Neuronal stem cell (in vitro differentiated cells): Measurements from ENCODE around the gene SOD2.
"Not testable (repeated sequence)": the region's sequence is repeated elsewhere in the genome, so short reads cannot be mapped to it uniquely, and the experiment has no call there.

Experiments
- DNase-seq: peaks from one replicate; pipeline ENCODE4 v3.0.0-alpha.2; 2013; ENCODE audit warnings: low spot score
- H2AFZ ChIP-seq: one replicate; pipeline ENCODE4 v1.6.1; 2013; ENCODE audit warnings: mild to moderate bottlenecking, low read length, inconsistent platforms
- H2AK5ac ChIP-seq: 2 replicates; pipeline ENCODE4 v1.6.1; 2013; ENCODE audit warnings: low read depth, mild to moderate bottlenecking, inconsistent platforms, low read length, moderate library complexity, mixed read lengths
- H2BK120ac ChIP-seq: 2 replicates; pipeline ENCODE4 v1.6.1; 2013; ENCODE audit warnings: low read depth, mild to moderate bottlenecking, inconsistent platforms, low read length, moderate library complexity, mixed read lengths
- H2BK12ac ChIP-seq: one replicate; pipeline ENCODE4 v1.6.1; 2013; ENCODE audit warnings: low read length, inconsistent platforms
- H2BK15ac ChIP-seq: 2 replicates; pipeline ENCODE4 v1.6.1; 2013; ENCODE audit warnings: mild to moderate bottlenecking, low read length, inconsistent platforms, mixed read lengths
- H2BK5ac ChIP-seq: one replicate; pipeline ENCODE4 v1.6.1; 2013; ENCODE audit warnings: inconsistent platforms, mild to moderate bottlenecking, low read length, moderate library complexity
- H3K14ac ChIP-seq: one replicate; pipeline ENCODE4 v1.6.1; 2013; ENCODE audit warnings: low read length, inconsistent platforms
- H3K18ac ChIP-seq: 2 replicates; pipeline ENCODE4 v1.6.1; 2013; ENCODE audit warnings: low read length, inconsistent platforms
- H3K23ac ChIP-seq: 2 replicates; pipeline ENCODE4 v1.6.1; 2013; ENCODE audit warnings: low read depth, mild to moderate bottlenecking, mixed read lengths, low read length, inconsistent platforms; ENCODE audit not compliant: poor library complexity
- H3K27ac ChIP-seq: replicated peaks from 3 replicates; pipeline ENCODE4 v1.5.1; 2013; ENCODE audit warnings: low read length, inconsistent platforms
- H3K27me3 ChIP-seq, 3 experiments: 2 replicates each; pipeline ENCODE4 v1.6.1; 2013; ENCODE audit warnings: low read length in 3 of 3, mild to moderate bottlenecking in 2 of 3, inconsistent platforms in 1 of 3, low read depth in 1 of 3, mixed read lengths in 1 of 3, moderate library complexity in 1 of 3; ENCODE audit not compliant: control insufficient read depth in 3 of 3, insufficient read depth in 3 of 3
- H3K36me3 ChIP-seq, 2 donors: replicated peaks in 1 of 2; 2 replicates each; pipeline ENCODE4 v1.6.1; 2013; ENCODE audit warnings: low read length in 2 of 2; ENCODE audit not compliant: control insufficient read depth in 2 of 2, insufficient read depth in 2 of 2
- H3K4ac ChIP-seq: 2 replicates; pipeline ENCODE4 v1.6.1; 2013; ENCODE audit warnings: inconsistent platforms, mild to moderate bottlenecking, low read length, moderate library complexity
- H3K4me1 ChIP-seq, 2 donors: 1 replicate in 1 of 2; 2 replicates in 1 of 2; pipeline ENCODE4 v1.6.1; 2013; ENCODE audit warnings: low read length in 2 of 2, low read depth in 1 of 2; ENCODE audit not compliant: control insufficient read depth in 2 of 2, insufficient read depth in 1 of 2
- H3K4me2 ChIP-seq: one replicate; pipeline ENCODE4 v1.6.1; 2013; ENCODE audit warnings: mild to moderate bottlenecking, low read length, inconsistent platforms; ENCODE audit not compliant: insufficient read depth, poor library complexity, severe bottlenecking
- H3K4me3 ChIP-seq, 2 donors: 2 replicates each; pipeline ENCODE4 v1.5.1; 2013; ENCODE audit warnings: low read length in 2 of 2, mild to moderate bottlenecking in 2 of 2, inconsistent platforms in 1 of 2, moderate library complexity in 1 of 2
- H3K79me1 ChIP-seq: one replicate; pipeline ENCODE4 v1.6.1; 2013; ENCODE audit warnings: low read depth, mild to moderate bottlenecking, inconsistent platforms, low read length, moderate library complexity
- H3K9ac ChIP-seq: one replicate; pipeline ENCODE4 v1.6.1; 2013; ENCODE audit warnings: mild to moderate bottlenecking, low read depth, low read length, inconsistent platforms; ENCODE audit not compliant: poor library complexity
- H3K9me3 ChIP-seq, 2 donors: replicated peaks in 1 of 2; 2 replicates each; pipeline versions ENCODE3 to v1.6.1; 2013; ENCODE audit warnings: low read length in 2 of 2, mild to moderate bottlenecking in 2 of 2, inconsistent platforms in 1 of 2, low read depth in 1 of 2, mixed read lengths in 1 of 2, moderate library complexity in 1 of 2; ENCODE audit not compliant: control insufficient read depth in 2 of 2, insufficient read depth in 1 of 2
- H4K8ac ChIP-seq: one replicate; pipeline ENCODE4 v1.6.1; 2013; ENCODE audit warnings: low read depth, mild to moderate bottlenecking, inconsistent platforms, low read length, moderate library complexity
- H4K91ac ChIP-seq: one replicate; pipeline ENCODE4 v1.6.1; 2013; ENCODE audit warnings: low read length, low read depth, mild to moderate bottlenecking, inconsistent platforms; ENCODE audit not compliant: poor library complexity
- WGBS, 2 donors: extraction: QIAGEN DNeasy Blood & Tissue Kit; methylation state at CpG; one replicate each; pipeline ENCODE4 v1.1.7; 2013; ENCODE audit warnings: missing lambda C conversion rate in 2 of 2, mixed read lengths in 1 of 2; ENCODE audit not compliant: insufficient read length in 2 of 2, insufficient replicate concordance in 1 of 2; ENCODE audit errors: extremely low coverage in 2 of 2; 5-methylcytosine and 5-hydroxymethylcytosine counted together

Gene SOD2

DNA sequence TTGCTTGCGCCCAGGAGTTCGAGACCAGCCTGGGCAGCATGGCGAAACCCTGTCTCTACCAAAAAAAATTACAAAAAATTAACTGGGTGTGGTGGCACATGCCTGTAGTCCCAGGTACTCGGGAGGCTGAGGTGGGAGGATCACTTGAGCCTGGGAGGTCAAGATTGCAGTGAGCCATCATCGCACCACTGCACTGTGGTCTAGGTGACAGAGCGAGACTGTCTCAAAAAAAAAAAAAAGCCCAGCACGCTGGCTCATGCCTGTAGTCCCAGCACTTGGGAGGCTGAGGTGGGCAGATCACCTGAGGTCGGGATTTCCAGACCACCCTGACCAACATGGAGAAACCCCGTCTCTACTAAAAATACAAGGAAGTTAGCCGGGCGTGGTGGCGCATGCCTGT, 40.4 kb upstream of the SOD2 start:
- H3K4ac ChIP-seq, result not testable (repeated sequence)
- no CpG with 5 or more reads among the region's 12 CpGs for WGBS, 2 donors

GRCh38 chr6:159732550-159732949, 39.5 kb upstream of the SOD2 start:
- H4K8ac ChIP-seq, H2AFZ ChIP-seq, H4K91ac ChIP-seq, H3K4me3 ChIP-seq, H3K18ac ChIP-seq, H3K27me3 ChIP-seq, H2BK15ac ChIP-seq, H3K79me1 ChIP-seq, H3K9me3 ChIP-seq, H3K27ac ChIP-seq, H2AK5ac ChIP-seq, H3K4me1 ChIP-seq, H2BK12ac ChIP-seq, DNase-seq, H3K4ac ChIP-seq, H3K4me2 ChIP-seq, H2BK5ac ChIP-seq, H3K23ac ChIP-seq, H3K14ac ChIP-seq, H2BK120ac ChIP-seq, H3K9ac ChIP-seq: not testable (repeated sequence)
- WGBS, 2 donors, result no CpG with 5 or more reads among the region's 12 CpGs
- H3K36me3 ChIP-seq, result peaks cover 2 to 84% of the 10 kb centered on the region in 2 donors

More for the DNA sequence above, 40.4 kb upstream of the SOD2 start:
- H3K14ac ChIP-seq, H3K9me3 ChIP-seq, H2AFZ ChIP-seq, H3K27ac ChIP-seq, H2BK12ac ChIP-seq, H3K9ac ChIP-seq, H3K79me1 ChIP-seq, H2BK120ac ChIP-seq, H4K8ac ChIP-seq, H3K27me3 ChIP-seq, H3K18ac ChIP-seq, DNase-seq, H3K23ac ChIP-seq, H4K91ac ChIP-seq, H2BK5ac ChIP-seq, H2AK5ac ChIP-seq, H3K4me2 ChIP-seq, H3K4me1 ChIP-seq, H2BK15ac ChIP-seq, H3K4me3 ChIP-seq: not testable (repeated sequence)
- H3K36me3 ChIP-seq, result peaks cover 4 to 93% of the 10 kb centered on the region in 2 donors

DNA sequence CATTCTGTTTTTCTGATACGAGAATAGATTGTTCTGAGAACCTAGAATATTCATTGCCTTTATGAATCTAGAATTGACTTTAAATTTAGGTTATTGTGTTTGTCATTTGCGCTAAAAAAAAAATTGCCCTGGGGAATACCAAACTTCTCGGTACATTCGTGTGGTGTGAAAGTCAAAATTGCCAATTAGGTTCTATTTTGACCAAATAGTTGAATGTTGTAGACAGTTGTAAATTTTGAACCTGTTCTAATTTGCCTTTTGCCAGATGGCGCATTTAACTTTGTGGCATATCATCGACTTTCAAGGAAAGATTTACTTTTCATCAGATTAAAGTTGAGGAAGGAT, 37.3 kb upstream of the SOD2 start:
- no CpG with 5 or more reads among the region's 6 CpGs for WGBS, 2 donors
- no peak overlapping the region for H3K14ac ChIP-seq
- no peak overlapping the region for H2BK15ac ChIP-seq
- no peak overlapping the region for H3K27ac ChIP-seq
- peaks cover 5 to 6% of the 10 kb centered on the region in 2 donors for H3K4me1 ChIP-seq
- no peak overlapping the region for H4K8ac ChIP-seq
- no peak overlapping the region for H3K4me3 ChIP-seq
- no peaks in the 10 kb centered on the region for H3K27me3 ChIP-seq
- no peak overlapping the region for H2BK12ac ChIP-seq
- H3K9me3 ChIP-seq, result peaks cover 0 to 8% of the 10 kb centered on the region in 2 donors
- no peak overlapping the region for H3K9ac ChIP-seq
- H3K36me3 ChIP-seq, result peaks cover 0 to 63% of the 10 kb centered on the region in 2 donors
- H2AK5ac ChIP-seq, result no peak overlapping the region
- H4K91ac ChIP-seq, result no peak overlapping the region
- H2BK5ac ChIP-seq, result no peak overlapping the region
- no peak overlapping the region for H3K4ac ChIP-seq
- no peak overlapping the region for H3K23ac ChIP-seq
- no peak overlapping the region for H3K4me2 ChIP-seq
- H3K18ac ChIP-seq, result no peak overlapping the region
- peaks cover 2% of the 10 kb centered on the region for H3K79me1 ChIP-seq
- no peak overlapping the region for H2BK120ac ChIP-seq
- H2AFZ ChIP-seq, result no peak overlapping the region
- DNase-seq, result no peak

DNA sequence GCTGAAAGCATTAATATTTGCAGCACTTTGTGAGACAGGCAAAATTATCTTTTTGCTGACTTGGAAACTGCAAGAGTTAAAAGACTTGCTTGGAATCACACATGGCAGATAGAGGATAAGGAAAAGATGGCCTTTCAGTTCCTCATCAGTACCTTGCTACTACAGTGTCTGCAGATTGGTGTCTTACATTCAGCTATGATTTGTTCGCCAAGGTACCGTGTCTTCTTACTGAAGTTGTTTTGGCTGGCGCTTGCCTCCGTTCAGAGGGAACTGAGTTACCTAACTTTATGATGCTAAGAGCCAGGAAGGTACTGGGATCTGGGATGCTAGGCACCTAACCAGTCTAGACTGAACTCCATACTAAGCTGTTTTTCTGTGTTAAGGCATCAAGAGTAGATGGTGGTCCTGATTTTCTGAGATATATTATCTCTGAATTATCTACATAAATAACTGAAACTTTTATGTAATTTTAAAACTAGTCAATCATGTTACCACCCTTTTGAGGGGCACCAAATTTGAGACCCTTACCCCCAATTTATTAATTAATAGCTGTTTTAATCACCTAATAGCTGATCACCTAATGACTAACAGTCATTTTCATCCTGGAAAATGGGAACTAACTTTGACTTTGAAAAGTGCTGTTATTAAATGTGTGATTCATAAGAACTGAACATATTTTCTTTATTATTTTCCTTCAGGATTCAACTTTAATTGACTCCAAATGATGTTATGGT, 36.7 kb upstream of the SOD2 start:
- H3K79me1 ChIP-seq, result peaks cover 2% of the 10 kb centered on the region
- no peak overlapping the region for H3K27ac ChIP-seq
- no CpG with 5 or more reads among the region's 4 CpGs for WGBS, 2 donors
- H3K4me2 ChIP-seq, result peak overlapping the region; percentile 28
- no peak overlapping the region for H2AFZ ChIP-seq
- no peak overlapping the region for H3K18ac ChIP-seq
- H2BK5ac ChIP-seq, result no peak overlapping the region
- H2AK5ac ChIP-seq, result no peak overlapping the region
- H3K36me3 ChIP-seq, result peaks cover 0 to 63% of the 10 kb centered on the region in 2 donors
- H3K9me3 ChIP-seq, result peaks cover 0 to 8% of the 10 kb centered on the region in 2 donors
- H2BK15ac ChIP-seq, result no peak overlapping the region
- no peak overlapping the region for H3K9ac ChIP-seq
- H2BK12ac ChIP-seq, result no peak overlapping the region
- peak overlapping the region; percentile 70 to 88 for H3K4me3 ChIP-seq
- H3K23ac ChIP-seq, result no peak overlapping the region
- no peak overlapping the region for H3K4ac ChIP-seq
- no peak overlapping the region for H2BK120ac ChIP-seq
- H4K8ac ChIP-seq, result no peak overlapping the region
- peaks cover 5 to 6% of the 10 kb centered on the region in 2 donors for H3K4me1 ChIP-seq
- no peak for DNase-seq
- no peaks in the 10 kb centered on the region for H3K27me3 ChIP-seq
- H4K91ac ChIP-seq, result no peak overlapping the region
- no peak overlapping the region for H3K14ac ChIP-seq
